ENCODE measurements around the gene MRPL52. TPM values are rescaled to one million over a fixed set of nuclear protein-coding genes. Genes with fewer than 3 reads are reported as not detected.

Gene MRPL52
- total and polyA plus RNA-seq, 2 of the 13 experiments (the other 11 are each of a cell fraction or from before 2014, with no cell fraction given): 118 to 329 TPM

DNA sequence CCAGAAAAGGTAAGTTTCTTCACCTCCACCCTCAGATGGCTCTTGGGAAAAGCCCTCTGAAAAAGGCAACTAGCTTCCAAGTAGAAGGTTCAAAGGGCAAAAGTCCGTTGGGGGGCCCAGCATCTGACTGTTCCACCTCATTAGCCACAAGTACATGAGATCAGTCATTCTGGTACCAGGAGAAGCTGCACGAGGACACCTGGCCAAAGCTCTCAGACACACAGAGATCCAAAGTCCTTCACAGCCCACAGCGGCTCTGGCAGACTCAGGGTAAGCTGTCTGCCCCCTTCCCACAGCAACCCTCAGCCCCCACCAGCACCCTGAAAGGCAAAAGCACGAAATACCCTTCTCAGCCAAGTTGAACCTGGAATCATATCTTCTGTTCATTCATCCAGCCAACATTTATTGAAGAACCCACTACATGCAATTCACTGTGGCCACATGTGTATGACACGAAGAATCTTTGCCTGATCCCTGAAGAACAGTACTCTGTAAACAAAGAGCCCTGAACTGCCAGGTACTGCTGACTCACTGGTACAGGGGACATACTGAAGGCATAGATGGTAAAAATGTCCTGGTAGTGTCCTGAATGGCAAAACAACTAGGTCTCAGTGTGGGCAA lies 33.5 kb upstream of the MRPL52 start (continued):
- TF ChIP-seq NFAT5 (CRISPR knock-in tag; IDR thresholded peaks at IDR 0.05) (no peak), CC2D1A (CRISPR knock-in tag; IDR thresholded peaks at IDR 0.05) (no peak), ZNF20 (CRISPR knock-in tag; IDR thresholded peaks at IDR 0.05) (no peak), SNAI1 (CRISPR knock-in tag; IDR thresholded peaks at IDR 0.05; ENCODE audit: borderline replicate concordance) (no peak), ZNF224 (CRISPR knock-in tag; IDR thresholded peaks at IDR 0.05) (no peak), NAIF1 (CRISPR knock-in tag; IDR thresholded peaks at IDR 0.05; ENCODE audit: borderline replicate concordance) (no peak), MAFF (IDR thresholded peaks at IDR 0.05; ENCODE audit: low read depth, low read length) (peak; percentile 43), ZNF576 (CRISPR knock-in tag; IDR thresholded peaks at IDR 0.05) (no peak), NFE2L2 (IDR thresholded peaks at IDR 0.05; ENCODE audit: low read length) (peak; percentile 66), CHD4 (IDR thresholded peaks at IDR 0.05; ENCODE audit: borderline replicate concordance, low read length) (no peak), EEA1 (CRISPR knock-in tag; IDR thresholded peaks at IDR 0.05; ENCODE audit: borderline replicate concordance) (no peak), ZSCAN31 (CRISPR knock-in tag; IDR thresholded peaks at IDR 0.05; ENCODE audit: low read depth) (no peak), ZNF720 (CRISPR knock-in tag; IDR thresholded peaks at IDR 0.05) (no peak), MAZ (IDR thresholded peaks at IDR 0.05; ENCODE audit: borderline replicate concordance, low read depth, low read length) (no peak), MAZ (CRISPR knock-in tag; IDR thresholded peaks at IDR 0.05; ENCODE audit: low read depth) (no peak), ASH2L (IDR thresholded peaks at IDR 0.05; ENCODE audit: insufficient read length, low read depth, low read length) (peak; percentile 44), ZIK1 (CRISPR knock-in tag; IDR thresholded peaks at IDR 0.05; ENCODE audit: borderline replicate concordance, low read depth) (no peak), GFI1 (CRISPR knock-in tag; IDR thresholded peaks at IDR 0.05; ENCODE audit: borderline replicate concordance) (no peak)
- TF ChIP-seq, protein P1, sequence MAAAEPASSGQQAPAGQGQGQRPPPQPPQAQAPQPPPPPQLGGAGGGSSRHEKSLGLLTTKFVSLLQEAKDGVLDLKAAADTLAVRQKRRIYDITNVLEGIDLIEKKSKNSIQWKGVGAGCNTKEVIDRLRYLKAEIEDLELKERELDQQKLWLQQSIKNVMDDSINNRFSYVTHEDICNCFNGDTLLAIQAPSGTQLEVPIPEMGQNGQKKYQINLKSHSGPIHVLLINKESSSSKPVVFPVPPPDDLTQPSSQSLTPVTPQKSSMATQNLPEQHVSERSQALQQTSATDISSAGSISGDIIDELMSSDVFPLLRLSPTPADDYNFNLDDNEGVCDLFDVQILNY (CRISPR knock-in tag; conservative IDR thresholded peaks at IDR 0.05): no peak
- TF ChIP-seq, protein P2, sequence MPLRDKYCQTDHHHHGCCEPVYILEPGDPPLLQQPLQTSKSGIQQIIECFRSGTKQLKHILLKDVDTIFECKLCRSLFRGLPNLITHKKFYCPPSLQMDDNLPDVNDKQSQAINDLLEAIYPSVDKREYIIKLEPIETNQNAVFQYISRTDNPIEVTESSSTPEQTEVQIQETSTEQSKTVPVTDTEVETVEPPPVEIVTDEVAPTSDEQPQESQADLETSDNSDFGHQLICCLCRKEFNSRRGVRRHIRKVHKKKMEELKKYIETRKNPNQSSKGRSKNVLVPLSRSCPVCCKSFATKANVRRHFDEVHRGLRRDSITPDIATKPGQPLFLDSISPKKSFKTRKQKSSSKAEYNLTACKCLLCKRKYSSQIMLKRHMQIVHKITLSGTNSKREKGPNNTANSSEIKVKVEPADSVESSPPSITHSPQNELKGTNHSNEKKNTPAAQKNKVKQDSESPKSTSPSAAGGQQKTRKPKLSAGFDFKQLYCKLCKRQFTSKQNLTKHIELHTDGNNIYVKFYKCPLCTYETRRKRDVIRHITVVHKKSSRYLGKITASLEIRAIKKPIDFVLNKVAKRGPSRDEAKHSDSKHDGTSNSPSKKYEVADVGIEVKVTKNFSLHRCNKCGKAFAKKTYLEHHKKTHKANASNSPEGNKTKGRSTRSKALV (CRISPR knock-in tag; IDR thresholded peaks at IDR 0.05): no peak

Data from HepG2 (cell line).